ENCODE data around the gene OPALIN.

The OPALIN gene

DNA sequence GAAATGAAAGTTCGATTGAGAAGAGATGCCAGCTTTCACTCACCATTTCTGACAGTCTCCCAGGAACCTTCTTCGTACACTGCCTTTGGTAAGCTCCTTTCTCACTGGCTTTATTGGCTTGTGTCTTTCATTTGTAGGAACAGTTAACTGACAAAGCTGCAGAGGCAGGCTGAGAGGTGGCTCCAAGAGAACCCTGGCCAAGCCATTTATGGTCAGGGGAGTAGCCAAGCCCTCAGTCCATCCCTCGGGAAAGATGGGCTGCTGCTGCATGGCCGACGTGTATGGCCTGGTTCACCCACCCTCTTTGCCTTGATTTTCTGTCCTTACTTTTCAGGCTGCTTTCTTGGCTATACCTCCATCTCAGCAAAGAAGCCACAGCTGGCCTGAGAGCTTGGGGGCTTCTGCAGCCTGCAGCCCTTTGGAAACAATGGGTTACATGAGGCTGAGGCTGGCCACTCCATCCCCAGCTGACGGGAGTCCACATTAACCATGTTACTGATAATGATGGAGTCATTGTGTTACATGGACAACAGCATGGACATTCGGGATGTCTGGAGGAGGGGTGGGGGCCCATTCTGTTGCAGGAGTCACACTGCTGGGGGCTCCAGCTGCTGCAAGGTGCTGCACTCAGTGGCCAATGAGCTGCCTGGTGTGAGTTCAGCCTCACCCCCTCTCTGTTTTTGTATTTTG lies at the start of gene OPALIN:
TSS of gene OPALIN (minus strand) at position 152 of the 690 bp plus-strand sequence. CDS start at position 46, 106 bp downstream.
- no peak for DNase-seq

GRCh38 chr10:96408201-96408600 lies 49.4 kb upstream of the OPALIN start:
- DNase-seq, result no peak

DNA sequence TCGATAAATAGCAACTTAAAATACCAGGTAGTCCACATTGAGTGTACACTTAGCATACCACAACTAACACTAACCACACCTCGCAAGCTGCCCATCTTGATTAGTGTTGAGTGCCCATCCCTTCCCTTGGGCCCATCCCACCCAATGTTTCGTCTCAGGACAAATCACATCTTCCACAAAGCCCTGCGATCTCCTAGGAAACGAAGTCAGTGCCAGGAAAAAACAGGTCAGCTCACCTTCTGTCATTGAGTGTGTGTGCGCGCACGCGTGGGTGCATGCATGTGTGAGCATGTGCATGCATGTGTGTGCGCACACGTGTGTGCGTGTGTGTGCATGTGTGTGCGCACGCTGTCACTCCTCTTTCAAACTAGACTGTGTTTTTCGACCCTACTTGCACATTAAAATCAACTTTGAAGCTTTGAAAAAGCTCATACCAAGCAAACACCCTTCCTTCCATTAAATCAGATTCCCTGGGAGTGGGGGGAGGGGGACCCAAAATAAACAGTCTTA lies 48.8 kb upstream of the OPALIN start:
- no peak for DNase-seq

- DNase-seq, result no peak
Measured at GRCh38 chr10:96406091-96406490, 47.3 kb upstream of the OPALIN start.

GRCh38 chr10:96402417-96403305 lies 43.9 kb upstream of the OPALIN start:
- no peak for DNase-seq

- DNase-seq, result no peak
Measured at GRCh38 chr10:96401036-96401435, 42.2 kb upstream of the OPALIN start.

- DNase-seq, result no peak
Measured at GRCh38 chr10:96400465-96400864, 41.7 kb upstream of the OPALIN start.

DNA sequence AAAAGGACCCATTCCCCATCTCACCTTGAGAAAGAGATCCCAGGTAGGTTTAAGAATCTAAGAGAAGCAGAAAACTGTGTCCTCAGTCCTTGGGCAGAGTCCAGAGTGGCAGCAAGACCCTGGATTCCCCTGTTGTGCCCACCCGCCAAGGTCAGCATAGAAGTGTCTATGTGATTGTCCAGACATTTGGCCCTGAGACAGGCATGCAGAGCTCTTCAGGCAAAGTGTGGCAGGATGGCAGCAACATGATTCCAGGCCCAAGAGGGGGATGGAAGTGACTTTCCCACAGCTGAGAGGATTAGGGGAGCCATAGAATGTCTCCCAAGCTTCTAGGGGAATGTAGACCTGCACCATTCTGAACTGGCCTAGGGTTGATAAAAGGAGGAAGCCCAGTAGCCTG lies 39.1 kb upstream of the OPALIN start:
- no peak for DNase-seq

GRCh38 chr10:96395931-96396877 lies 37.4 kb upstream of the OPALIN start:
- no peak for DNase-seq

- DNase-seq, result no peak
Measured at GRCh38 chr10:96390460-96390864, 31.7 kb upstream of the OPALIN start.

DNA sequence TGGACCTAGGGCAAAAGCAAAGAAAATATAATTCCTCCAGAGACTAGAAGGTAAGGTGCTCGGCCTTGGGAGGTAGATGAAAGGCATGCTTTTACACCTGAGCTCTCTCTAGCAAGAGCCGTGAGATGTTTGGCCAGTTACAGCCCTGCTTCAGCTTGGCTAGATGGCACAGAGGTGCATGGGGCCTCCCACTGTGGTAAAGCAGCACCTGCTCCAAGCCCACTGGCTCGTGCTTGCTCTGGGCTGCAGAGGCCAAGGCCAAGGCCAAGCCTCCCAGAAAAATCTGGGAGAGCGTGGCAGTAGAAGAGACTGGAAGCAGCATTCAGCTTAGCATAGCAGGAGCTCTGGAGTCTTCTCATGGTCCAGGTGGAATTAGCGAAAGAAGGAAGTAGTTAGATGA lies 31.0 kb upstream of the OPALIN start:
- no peak for DNase-seq

DNA sequence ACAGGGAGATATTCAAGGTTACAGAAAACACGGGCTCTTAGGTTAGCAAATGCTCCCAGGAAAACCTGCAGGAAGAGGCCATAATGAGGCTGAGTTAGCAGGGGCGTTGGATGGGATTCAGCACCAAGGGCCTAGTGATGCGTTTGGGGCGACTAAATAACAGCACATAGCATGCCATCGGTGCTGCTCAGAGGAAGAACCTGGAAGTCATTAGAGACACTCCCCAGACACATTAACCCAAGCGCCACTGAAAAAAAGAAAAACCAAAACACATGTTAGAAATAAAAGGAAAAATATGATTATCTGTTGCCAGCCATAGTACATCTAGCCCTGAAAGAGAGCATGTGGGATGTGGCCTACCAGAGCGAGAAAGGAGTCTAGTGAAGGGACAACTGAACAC lies 28.8 kb upstream of the OPALIN start:
- no peak for DNase-seq

DNA sequence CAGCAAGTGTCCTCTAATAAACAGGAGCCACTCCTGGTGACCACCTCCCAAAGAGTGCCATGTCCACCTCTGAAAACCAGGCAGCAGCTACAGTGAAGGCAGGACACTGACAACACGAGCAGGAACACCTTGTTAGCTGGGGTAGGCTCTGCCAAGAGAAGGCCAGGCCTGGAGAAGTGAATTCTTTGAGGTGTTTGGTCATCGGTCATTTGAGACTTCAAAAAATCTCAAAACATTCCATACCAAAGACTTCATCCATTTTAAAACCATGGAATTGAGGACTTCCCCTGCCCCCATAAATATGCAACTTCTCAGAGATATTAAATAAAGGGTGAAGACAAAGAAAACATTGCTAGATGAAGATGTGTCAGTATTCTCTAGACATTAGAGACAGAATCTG lies 28.4 kb upstream of the OPALIN start:
- DNase-seq, result no peak

GRCh38 chr10:96384506-96384905 lies 25.7 kb upstream of the OPALIN start:
- DNase-seq, result no peak

- no peak for DNase-seq
Measured at GRCh38 chr10:96380821-96381220, 22.0 kb upstream of the OPALIN start.

GRCh38 chr10:96379758-96380157 lies 21.0 kb upstream of the OPALIN start:
- no peak for DNase-seq

GRCh38 chr10:96378741-96379140 lies 19.9 kb upstream of the OPALIN start:
- DNase-seq, result no peak

DNA sequence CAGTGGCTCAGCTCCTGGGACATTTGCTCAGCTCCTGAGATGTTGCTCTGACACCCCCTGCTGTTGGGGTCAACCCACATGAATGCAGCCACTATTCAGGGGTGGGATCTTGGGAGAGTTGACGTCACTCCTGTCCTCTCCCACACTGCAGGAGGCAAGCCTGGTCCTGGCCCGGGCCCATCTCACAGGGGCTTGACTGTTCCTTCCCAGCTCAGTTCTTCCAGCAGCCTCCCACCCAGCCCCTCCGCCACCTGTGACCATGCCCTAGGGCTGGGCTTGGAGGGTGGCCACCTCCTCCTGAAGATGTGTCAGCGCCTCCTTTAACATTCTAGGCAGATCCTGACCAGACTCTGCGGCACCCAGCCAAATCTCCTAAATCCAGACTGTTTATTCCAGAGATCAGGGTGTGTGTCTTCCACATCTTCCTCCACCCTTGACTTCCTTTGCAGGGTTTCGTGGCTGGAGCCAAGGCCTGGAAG lies 19.1 kb upstream of the OPALIN start:
- DNase-seq, result no peak

DNA sequence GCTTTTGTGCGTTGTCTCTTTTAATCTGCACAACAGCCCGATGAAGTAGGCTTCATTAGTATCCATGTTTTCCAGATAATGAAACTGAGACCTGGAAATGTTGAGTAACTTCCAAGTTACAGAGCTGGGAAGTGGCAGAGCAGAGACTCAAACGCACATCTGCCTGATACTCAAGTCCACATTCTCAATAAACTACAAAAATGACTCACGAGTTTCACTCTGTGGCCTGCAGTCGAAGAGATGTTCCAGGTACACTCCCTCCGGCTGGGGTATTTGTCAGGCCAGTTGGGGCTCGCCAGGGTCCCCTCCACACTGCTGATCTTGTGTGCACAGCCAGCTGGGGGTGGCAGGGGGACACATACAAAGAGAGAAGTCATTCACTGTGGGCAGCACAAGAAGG lies 17.7 kb upstream of the OPALIN start:
- DNase-seq, result no peak

GRCh38 chr10:96374985-96375830 lies 16.4 kb upstream of the OPALIN start:
- peak; percentile 74 for DNase-seq

DNA sequence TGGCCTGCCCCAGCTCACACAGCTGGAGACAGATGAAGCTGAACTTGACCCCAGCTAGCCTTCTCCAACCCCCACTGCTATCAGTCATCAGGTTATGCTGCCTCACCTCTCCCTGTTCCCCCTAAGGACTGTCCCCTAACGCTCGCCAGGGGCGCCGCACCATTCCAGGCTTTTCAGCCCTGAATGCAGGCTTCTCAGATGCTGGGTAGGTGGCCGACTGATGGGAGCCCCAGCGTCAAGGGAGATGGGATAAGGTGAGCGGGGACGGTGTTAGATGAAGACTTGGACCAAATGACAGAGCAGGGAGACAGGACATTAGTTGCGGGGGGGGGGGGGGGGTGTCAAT lies 15.8 kb upstream of the OPALIN start:
- DNase-seq, result no peak

GRCh38 chr10:96374004-96374403 lies 15.2 kb upstream of the OPALIN start:
- DNase-seq, result no peak

All from NCI-H510A (cell line).